NCI-H1105 (cell line): ENCODE measurements around the gene NCKAP5L.
A peak's percentile ranks its signal among the peaks of the same experiment; 100 is the strongest.
"Not testable (repeated sequence)": the region's sequence is repeated elsewhere in the genome, so short reads cannot be mapped to it uniquely, and the experiment has no call there.

ENCODE experiments used
- DNase-seq: peaks from one replicate; lab custom pipeline; 2025; lab: John Stamatoyannopoulos, UW

The NCKAP5L gene

GRCh38 chr12:49828133-49829091, at the start of gene NCKAP5L:
TSS of gene NCKAP5L (minus strand) at chr12:49828413. CDS start at chr12:49804044, 24,369 bp downstream.
- peak; percentile 78 for DNase-seq

- no peak for DNase-seq
Observed at GRCh38 chr12:49877066-49877465, 48.9 kb upstream of the NCKAP5L start.

- DNase-seq: no peak
Observed at GRCh38 chr12:49876070-49876469, 47.9 kb upstream of the NCKAP5L start.

- DNase-seq: no peak
Observed at GRCh38 chr12:49875115-49875720, 47.0 kb upstream of the NCKAP5L start.

GRCh38 chr12:49874142-49874897, 46.1 kb upstream of the NCKAP5L start:
- DNase-seq: no peak

GRCh38 chr12:49873361-49873934, 45.2 kb upstream of the NCKAP5L start:
- no peak for DNase-seq

- DNase-seq: no peak
Observed at GRCh38 chr12:49872781-49873181, 44.6 kb upstream of the NCKAP5L start.

- DNase-seq: no peak
Observed at GRCh38 chr12:49872381-49872780, 44.2 kb upstream of the NCKAP5L start.

GRCh38 chr12:49871811-49872251, 43.6 kb upstream of the NCKAP5L start:
- DNase-seq: not testable (repeated sequence)

GRCh38 chr12:49871263-49871561, 43.0 kb upstream of the NCKAP5L start:
- DNase-seq: no peak

GRCh38 chr12:49870501-49871262, 42.5 kb upstream of the NCKAP5L start:
- DNase-seq: no peak

GRCh38 chr12:49869816-49870500, 41.7 kb upstream of the NCKAP5L start:
- no peak for DNase-seq

GRCh38 chr12:49868952-49869815, 41.0 kb upstream of the NCKAP5L start:
- peak; percentile 91 for DNase-seq

- no peak for DNase-seq
Observed at GRCh38 chr12:49868449-49868848, 40.2 kb upstream of the NCKAP5L start.

GRCh38 chr12:49867570-49868341, 39.5 kb upstream of the NCKAP5L start:
- no peak for DNase-seq

GRCh38 chr12:49866859-49867569, 38.8 kb upstream of the NCKAP5L start:
- DNase-seq: peak; percentile 27

GRCh38 chr12:49865782-49866135, 37.5 kb upstream of the NCKAP5L start:
- DNase-seq: no peak

GRCh38 chr12:49865109-49865781, 37.0 kb upstream of the NCKAP5L start:
- no peak for DNase-seq
